Measurements from ENCODE around the gene KCNA10. TPM values are rescaled to one million over a fixed set of nuclear protein-coding genes. Genes with fewer than 3 reads are reported as not detected.

Gene KCNA10
- total RNA-seq: not detected in 2 replicates

GRCh38 chr1:110519125-110519810 lies at the start of gene KCNA10:
TSS of gene KCNA10 (minus strand) at chr1:110519175. CDS start at chr1:110518787, 388 bp downstream.

Other genes with a start within 250 kb of the KCNA10 start
- 14.6 and 18.2 TPM in 2 replicates for gene RBM15, start 179.8 kb downstream of the KCNA10 start, total RNA-seq
- 10.4 and 17.7 TPM in 2 replicates for gene SLC16A4, start 128.1 kb downstream of the KCNA10 start, total RNA-seq
- gene LAMTOR5, start 111.5 kb downstream of the KCNA10 start, total RNA-seq: 139 and 153 TPM in 2 replicates
- not detected in 2 replicates for gene PROK1, start 68.0 kb downstream of the KCNA10 start, total RNA-seq
- gene KCNA2, start 87.2 kb upstream of the KCNA10 start, total RNA-seq: 0.16 TPM in 1 of 2 replicates, not detected in the other
- not detected in 2 replicates for gene KCNA3, start 155.8 kb upstream of the KCNA10 start, total RNA-seq

All from cardiac atrium fibroblast (primary cell).